ENCODE results near the gene TOR1AIP2.

The TOR1AIP2 gene

GRCh38 chr1:179921981-179922872, 44.6 kb upstream of the TOR1AIP2 start:
- no peak for TF ChIP-seq CTCF (IDR thresholded peaks at IDR 0.05; ENCODE audit: low read depth, low read length)
- no peak for DNase-seq (ENCODE audit: extremely low read depth, low read depth)

GRCh38 chr1:179921472-179921871, 43.9 kb upstream of the TOR1AIP2 start:
- no peak for TF ChIP-seq CTCF (IDR thresholded peaks at IDR 0.05; ENCODE audit: low read depth, low read length)
- DNase-seq (ENCODE audit: extremely low read depth, low read depth), result no peak

- no peak for TF ChIP-seq CTCF (IDR thresholded peaks at IDR 0.05; ENCODE audit: low read depth, low read length)
- DNase-seq (ENCODE audit: extremely low read depth, low read depth), result no peak
Measured at GRCh38 chr1:179917601-179918429, 40.2 kb upstream of the TOR1AIP2 start.

GRCh38 chr1:179911812-179912211, 34.2 kb upstream of the TOR1AIP2 start:
- no peak for TF ChIP-seq CTCF (IDR thresholded peaks at IDR 0.05; ENCODE audit: low read depth, low read length)
- DNase-seq (ENCODE audit: extremely low read depth, low read depth), result no peak

GRCh38 chr1:179910934-179911333, 33.3 kb upstream of the TOR1AIP2 start:
- no peak for TF ChIP-seq CTCF (IDR thresholded peaks at IDR 0.05; ENCODE audit: low read depth, low read length)
- no peak for DNase-seq (ENCODE audit: extremely low read depth, low read depth)

GRCh38 chr1:179889589-179889988, 12.0 kb upstream of the TOR1AIP2 start:
- TF ChIP-seq CTCF (IDR thresholded peaks at IDR 0.05; ENCODE audit: low read depth, low read length), result no peak
- DNase-seq (ENCODE audit: extremely low read depth, low read depth), result no peak

- DNase-seq (ENCODE audit: extremely low read depth, low read depth), result no peak
- no peak for TF ChIP-seq CTCF (IDR thresholded peaks at IDR 0.05; ENCODE audit: low read depth, low read length)
Measured at GRCh38 chr1:179888071-179888470, 10.5 kb upstream of the TOR1AIP2 start.

All from AG09319 (cell line).